Adrenal gland (tissue), 5 donors: ENCODE results near the gene OR4D9.

Experiments
- CTCF ChIP-seq, 6 experiments: fragments of 450-650 bp in 4 of 6; fragments of 200-600 bp in 2 of 6; sonication (generic) in 1 of 6; IDR thresholded peaks; 1 replicate in 5 of 6; 2 replicates in 1 of 6; pipeline versions ENCODE4 v1.5.1 to v1.8.0; 2016 to 2021; ENCODE audit warnings: antibody characterized with exemption in 6 of 6, mild to moderate bottlenecking in 2 of 6, moderate library complexity in 1 of 6
- POLR2A ChIP-seq, 2 donors: fragments of 450-650 bp; IDR thresholded peaks; one replicate each; pipeline ENCODE4 v1.6.1; 2017; ENCODE audit warnings: antibody characterized with exemption in 2 of 2, mild to moderate bottlenecking in 2 of 2, moderate library complexity in 1 of 2
- donor health status: DM: no; HTN: no; CAD: no.

DNA sequence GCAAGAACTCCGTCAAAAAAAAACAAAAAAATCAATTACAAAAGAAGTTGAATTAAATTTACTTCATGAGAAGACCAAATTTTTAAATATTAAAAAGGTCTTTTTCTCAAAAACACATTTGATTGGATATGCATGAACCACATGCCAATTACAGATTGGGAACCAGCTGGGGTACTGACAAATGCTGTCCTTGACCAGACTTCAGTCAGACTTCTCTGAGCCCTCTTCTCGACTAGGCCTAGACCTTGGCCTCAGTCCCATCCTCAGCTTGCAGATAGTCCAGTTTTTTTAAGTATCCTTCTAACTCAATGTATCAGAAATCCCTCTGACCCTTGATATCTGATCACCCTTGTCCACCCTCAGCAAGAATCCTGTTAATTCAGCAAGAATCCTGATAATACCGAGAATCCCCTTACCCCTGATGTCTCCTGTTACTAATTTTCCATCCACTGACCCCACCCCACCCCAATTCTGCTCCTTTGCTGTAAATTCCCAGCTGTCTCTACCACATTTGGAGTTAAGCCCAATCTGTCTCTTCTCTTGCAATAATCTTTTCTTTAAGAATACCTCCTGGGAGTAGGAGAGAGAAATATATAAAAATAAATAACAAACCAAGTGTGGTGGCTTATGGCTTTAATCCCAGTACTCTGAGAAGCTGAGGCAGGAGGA lies 30.9 kb downstream of the OR4D9 start:
- TF ChIP-seq CTCF (IDR thresholded peaks at IDR 0.05) (no peak), POLR2A (IDR thresholded peaks at IDR 0.05) (no peak)
